Kasumi-1 (cell line): ENCODE measurements around the gene ARHGAP20.

ENCODE experiments used
- DNase-seq, 2 experiments: peaks; one replicate each; lab custom pipeline; 2025; lab: John Stamatoyannopoulos, UW

The ARHGAP20 gene

GRCh38 chr11:110529043-110529442 is 183.2 kb downstream of the ARHGAP20 start:
- peak in 1 of 2 experiments; percentile 33 for DNase-seq

DNA sequence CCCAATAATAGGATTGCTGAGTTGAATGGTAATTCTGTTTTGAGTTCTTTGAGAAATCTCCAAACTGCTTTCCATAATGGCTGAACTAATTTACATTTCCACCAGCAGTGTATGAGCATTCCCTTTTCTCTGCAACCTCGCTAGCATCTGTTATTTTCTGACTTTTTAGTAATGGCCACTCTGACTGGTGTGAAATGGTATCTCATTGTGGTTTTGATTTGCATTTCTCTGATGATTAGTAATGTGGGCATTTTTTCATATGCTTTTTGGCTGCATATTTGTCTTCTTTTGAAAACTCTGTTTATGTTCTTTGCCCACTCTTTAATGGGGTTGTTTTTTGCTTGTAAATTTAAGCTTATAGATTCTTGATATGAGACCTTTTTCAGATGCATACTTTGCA is 185.1 kb downstream of the ARHGAP20 start:
- DNase-seq, result no peak
